PC-3 (cell line): ENCODE results near the gene PEX11G. TPM values are rescaled to one million over a fixed set of nuclear protein-coding genes. Genes with fewer than 3 reads are reported as not detected.

Experiments used
- ATAC-seq: fragments of 200-7000 bp; cut with Tn5 transposase; 2 replicates; pipeline ENCODE4 v1.9.1; 2020; ENCODE audit warnings: mild to moderate bottlenecking, moderate library complexity
- BruUV-seq: library from RNA; stranded (reverse); fragments of 400-500 nt; replicated peaks from 2 replicates; lab custom pipeline; 2021; lab: Mats Ljungman, UMichigan
- CTCF ChIA-PET: fragments of 300-600 bp; sonication (Branson Sonifier 250); formaldehyde crosslinking; loops from one replicate; lab custom pipeline; 2022; ENCODE audit warnings: antibody characterized with exemption; lab: Charles Lee
- POLR2A ChIA-PET: fragments of 300-600 bp; sonication (Branson Sonifier 250); formaldehyde crosslinking; loops from one replicate; lab custom pipeline; 2022; ENCODE audit warnings: antibody characterized with exemption; ENCODE audit not compliant: unreplicated experiment; lab: Charles Lee
- DNase-seq: peaks from one replicate; pipeline ENCODE4 v3.0.0-alpha.2; 2015
- H2AFZ ChIP-seq: fragments of 300-600 bp; sonication (generic); 2 replicates; pipeline ENCODE4 v1.6.0; 2016; ENCODE audit warnings: antibody characterized with exemption, low read length
- H3F3A ChIP-seq: fragments of 300-600 bp; sonication (generic); one replicate; pipeline ENCODE4 v1.6.0; 2017; ENCODE audit warnings: antibody characterized with exemption, low read length, control low read depth, mild to moderate bottlenecking; ENCODE audit not compliant: unreplicated experiment
- H3K27ac ChIP-seq: fragments of 300-600 bp; sonication (generic); 2 replicates; pipeline ENCODE4 v1.5.1; 2016; ENCODE audit warnings: mild to moderate bottlenecking, low read length
- H3K27me3 ChIP-seq: fragments of 300-600 bp; sonication (generic); 2 replicates; pipeline ENCODE4 v1.6.1; 2016; ENCODE audit warnings: low read length, mixed read lengths
- H3K36me3 ChIP-seq: fragments of 300-600 bp; sonication (generic); 2 replicates; pipeline ENCODE4 v1.6.1; 2016; ENCODE audit warnings: low read depth, mixed run types, low read length, mixed read lengths
- H3K4me1 ChIP-seq: fragments of 300-600 bp; sonication (generic); 2 replicates; pipeline ENCODE4 v1.5.1; 2016; ENCODE audit warnings: low read length; ENCODE audit not compliant: insufficient read depth
- H3K4me2 ChIP-seq: fragments of 300-600 bp; sonication (generic); 2 replicates; pipeline ENCODE4 v1.6.0; 2016; ENCODE audit warnings: low read length
- H3K4me3 ChIP-seq: fragments of 300-600 bp; sonication (generic); 2 replicates; pipeline ENCODE4 v1.5.1; 2016; ENCODE audit warnings: mild to moderate bottlenecking, low read length, mixed read lengths
- H3K79me2 ChIP-seq: fragments of 300-600 bp; sonication (generic); 2 replicates; pipeline ENCODE4 v1.6.1; 2017; ENCODE audit warnings: low read length, mixed read lengths
- H3K9ac ChIP-seq: fragments of 300-600 bp; sonication (generic); 2 replicates; pipeline ENCODE4 v1.6.0; 2016; ENCODE audit warnings: mild to moderate bottlenecking, low read length
- H3K9me2 ChIP-seq: fragments of 300-600 bp; sonication (generic); replicated peaks from 2 replicates; pipeline ENCODE4 v1.6.1; 2016; ENCODE audit warnings: mixed run types, low read length, mixed read lengths
- H3K9me3 ChIP-seq: fragments of 300-600 bp; sonication (generic); 2 replicates; pipeline ENCODE4 v1.6.1; 2016; ENCODE audit warnings: low read length, mixed read lengths
- H4K20me1 ChIP-seq: fragments of 300-600 bp; sonication (generic); 2 replicates; pipeline ENCODE4 v1.6.1; 2016; ENCODE audit warnings: low read length, mixed read lengths
- EZH2 ChIP-seq: fragments of 300-600 bp; sonication (generic); IDR thresholded peaks from one replicate; pipeline ENCODE4 v1.6.1; 2017; ENCODE audit warnings: antibody characterized with exemption, mild to moderate bottlenecking, low read length; ENCODE audit not compliant: unreplicated experiment
- EZH2phosphoT487 ChIP-seq: fragments of 300-600 bp; sonication (generic); IDR thresholded peaks from 2 replicates; pipeline ENCODE4 v1.6.1; 2018; ENCODE audit warnings: mild to moderate bottlenecking, antibody characterized with exemption, low read length, borderline replicate concordance
- intact Hi-C: fragments of 100-400 bp; cut with micrococcal nuclease; formaldehyde crosslinking; loops from 2 replicates; pipeline ENCODE4 v1.9.0; 2023
- total RNA-seq: library from RNA; depleted of rRNA; stranded (reverse); fragments of >200 nt; gene quantifications from 2 replicates; pipeline ENCODE4 v1.2.3, GENCODE V29; 2014
- TF ChIP-seq, protein P1 (sequence below): fragments of 300-600 bp; sonication (generic); conservative IDR thresholded peaks from 2 replicates; pipeline ENCODE4 v1.5.1; 2017; ENCODE audit warnings: antibody characterized with exemption, low read depth, mild to moderate bottlenecking, low read length

PEX11G gene
- total RNA-seq, 1 experiment from 2014 or later, result 6.6 TPM

- ChIA-PET POLR2A (no interaction called here), CTCF (no interaction called here)
- H3K27ac ChIP-seq, result no peak overlapping the region
- H3K9me3 ChIP-seq, result no peaks in the 10 kb centered on the region
- H3K4me1 ChIP-seq, result no peaks in the 10 kb centered on the region
- peaks cover 6% of the 10 kb centered on the region; the same call in 1 of the 2 replicates for H3K36me3 ChIP-seq
- no peak overlapping the region for H3K4me2 ChIP-seq
- no peaks in the 10 kb centered on the region for H3K9me2 ChIP-seq
- no peak overlapping the region for H3K4me3 ChIP-seq
- DNase-seq (no peak), ATAC-seq (no peak)
- H2AFZ ChIP-seq, result no peak overlapping the region
- no peaks in the 10 kb centered on the region for H3K27me3 ChIP-seq
- H3F3A ChIP-seq, result no peaks in the 10 kb centered on the region
- no peak overlapping the region for H3K9ac ChIP-seq
- H3K79me2 ChIP-seq, result no peaks in the 10 kb centered on the region
- TF ChIP-seq, protein P1, sequence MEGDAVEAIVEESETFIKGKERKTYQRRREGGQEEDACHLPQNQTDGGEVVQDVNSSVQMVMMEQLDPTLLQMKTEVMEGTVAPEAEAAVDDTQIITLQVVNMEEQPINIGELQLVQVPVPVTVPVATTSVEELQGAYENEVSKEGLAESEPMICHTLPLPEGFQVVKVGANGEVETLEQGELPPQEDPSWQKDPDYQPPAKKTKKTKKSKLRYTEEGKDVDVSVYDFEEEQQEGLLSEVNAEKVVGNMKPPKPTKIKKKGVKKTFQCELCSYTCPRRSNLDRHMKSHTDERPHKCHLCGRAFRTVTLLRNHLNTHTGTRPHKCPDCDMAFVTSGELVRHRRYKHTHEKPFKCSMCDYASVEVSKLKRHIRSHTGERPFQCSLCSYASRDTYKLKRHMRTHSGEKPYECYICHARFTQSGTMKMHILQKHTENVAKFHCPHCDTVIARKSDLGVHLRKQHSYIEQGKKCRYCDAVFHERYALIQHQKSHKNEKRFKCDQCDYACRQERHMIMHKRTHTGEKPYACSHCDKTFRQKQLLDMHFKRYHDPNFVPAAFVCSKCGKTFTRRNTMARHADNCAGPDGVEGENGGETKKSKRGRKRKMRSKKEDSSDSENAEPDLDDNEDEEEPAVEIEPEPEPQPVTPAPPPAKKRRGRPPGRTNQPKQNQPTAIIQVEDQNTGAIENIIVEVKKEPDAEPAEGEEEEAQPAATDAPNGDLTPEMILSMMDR, result no peak
- TF ChIP-seq EZH2, result no peak
- no peak for TF ChIP-seq EZH2phosphoT487
- no TSS peak for BruUV-seq
- intact Hi-C loops, result no loop called here
- no peaks in the 10 kb centered on the region for H4K20me1 ChIP-seq
These were observed 18.1 kb downstream of the PEX11G start for GRCh38 chr19:7470540-7471305.

GRCh38 chr19:7469669-7470285 is 19.1 kb downstream of the PEX11G start:
- TF ChIP-seq EZH2 (no peak), EZH2phosphoT487 (no peak)
- TF ChIP-seq, protein P1, result no peak
- Histone ChIP-seq H3K9me3 (no peaks in the 10 kb centered on the region), H3K36me3 (peaks cover 6% of the 10 kb centered on the region; the same call in 1 of the 2 replicates), H3F3A (no peaks in the 10 kb centered on the region), H3K4me3 (no peak overlapping the region), H3K4me2 (no peak overlapping the region), H3K27me3 (no peaks in the 10 kb centered on the region), H3K79me2 (no peaks in the 10 kb centered on the region), H3K4me1 (no peaks in the 10 kb centered on the region), H3K9me2 (no peaks in the 10 kb centered on the region), H4K20me1 (no peaks in the 10 kb centered on the region), H2AFZ (no peak overlapping the region), H3K9ac (no peak overlapping the region), H3K27ac (no peak overlapping the region)
- no TSS peak for BruUV-seq
- intact Hi-C loops, result no loop called here
- DNase-seq, result no peak
- ChIA-PET CTCF (no interaction called here), POLR2A (interaction anchor here (0.6 kb wide), 1 partner anchor 1359 kb away, joined by 6 read pairs; the partner anchor contains the start of gene RFX2)
- ATAC-seq, result no peak

DNA sequence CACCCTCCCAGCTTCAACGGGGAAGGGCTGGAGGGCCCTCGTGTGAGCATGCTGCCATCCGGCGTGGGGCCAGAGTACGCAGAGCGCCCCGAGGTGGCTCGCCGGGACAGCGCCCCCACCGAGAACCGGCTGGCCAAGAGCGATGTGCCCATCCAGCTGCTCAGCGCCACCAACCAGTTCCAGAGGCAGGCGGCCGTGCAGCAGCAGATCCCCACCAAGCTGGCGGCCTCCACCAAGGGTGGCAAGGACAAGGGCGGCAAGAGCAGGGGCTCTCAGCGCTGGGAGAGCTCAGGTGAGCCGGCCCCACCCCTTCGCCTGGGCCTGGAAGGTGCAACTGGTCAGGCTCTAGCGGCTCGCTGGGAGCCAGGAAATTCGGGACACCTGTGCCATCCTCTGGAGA is 20.0 kb downstream of the PEX11G start:
- Histone ChIP-seq H3K27me3 (no peaks in the 10 kb centered on the region), H3K27ac (no peak overlapping the region), H3K4me2 (no peak overlapping the region), H3K4me1 (no peaks in the 10 kb centered on the region), H3K79me2 (no peaks in the 10 kb centered on the region), H4K20me1 (no peaks in the 10 kb centered on the region), H2AFZ (no peak overlapping the region), H3K9ac (no peak overlapping the region), H3F3A (no peaks in the 10 kb centered on the region), H3K36me3 (peaks cover 11% of the 10 kb centered on the region; the same call in 1 of the 2 replicates), H3K9me3 (no peaks in the 10 kb centered on the region), H3K4me3 (no peak overlapping the region), H3K9me2 (no peaks in the 10 kb centered on the region)
- DNase-seq (no peak), ATAC-seq (no peak)
- BruUV-seq, result no TSS peak
- POLR2A ChIA-PET, result no interaction called here
- CTCF ChIA-PET, result no interaction called here
- TF ChIP-seq EZH2, result no peak
- no peak for TF ChIP-seq EZH2phosphoT487
- TF ChIP-seq, protein P1, result no peak
- intact Hi-C loops, result no loop called here
